Umbilical cord (tissue), 2 donors: ENCODE data around the gene HSD17B13. TPM values are rescaled to one million over a fixed set of nuclear protein-coding genes. Genes with fewer than 3 reads are reported as not detected.
"Not testable (repeated sequence)": the region's sequence is repeated elsewhere in the genome, so short reads cannot be mapped to it uniquely, and the experiment has no call there.

Experiments
- DNase-seq: peaks from one replicate; pipeline ENCODE4 v3.0.0-alpha.2; 2015; ENCODE audit warnings: low spot score
- total RNA-seq: library from RNA; depleted of rRNA; stranded (reverse); fragments of >200 nt; gene quantifications from one replicate; pipeline ENCODE4 v1.2.3, GENCODE V29; 2014; ENCODE audit warnings: low replicate concordance; ENCODE audit not compliant: insufficient read depth

The HSD17B13 gene
- total RNA-seq, result 1.9 TPM

- DNase-seq, result no peak
Measured at GRCh38 chr4:87322754-87323153, at the start of gene HSD17B13. Gene HSD17B13, minus strand, starts transcription at chr4:87322882. Its CDS starts 41 bp downstream, at chr4:87322841.

GRCh38 chr4:87370068-87370467, 47.4 kb upstream of the HSD17B13 start:
- DNase-seq, result no peak

GRCh38 chr4:87366521-87367162, 44.0 kb upstream of the HSD17B13 start:
- no peak for DNase-seq

- no peak for DNase-seq
Measured at GRCh38 chr4:87365348-87365747, 42.7 kb upstream of the HSD17B13 start.

GRCh38 chr4:87363552-87363951, 40.9 kb upstream of the HSD17B13 start:
- DNase-seq, result no peak

GRCh38 chr4:87360338-87360935, 37.8 kb upstream of the HSD17B13 start:
- DNase-seq, result no peak

GRCh38 chr4:87359258-87359657, 36.6 kb upstream of the HSD17B13 start:
- DNase-seq, result no peak

- DNase-seq, result no peak
Measured at GRCh38 chr4:87356832-87357526, 34.3 kb upstream of the HSD17B13 start.

GRCh38 chr4:87354168-87355102, 31.8 kb upstream of the HSD17B13 start:
- no peak for DNase-seq

GRCh38 chr4:87353592-87353991, 30.9 kb upstream of the HSD17B13 start:
- no peak for DNase-seq

GRCh38 chr4:87345139-87345538, 22.5 kb upstream of the HSD17B13 start:
- no peak for DNase-seq

- DNase-seq, result no peak
Measured at GRCh38 chr4:87342872-87343271, 20.2 kb upstream of the HSD17B13 start.

GRCh38 chr4:87341954-87342635, 19.4 kb upstream of the HSD17B13 start:
- DNase-seq, result not testable (repeated sequence)

- no peak for DNase-seq
Measured at GRCh38 chr4:87339440-87339839, 16.8 kb upstream of the HSD17B13 start.

- no peak for DNase-seq
Measured at GRCh38 chr4:87337361-87337760, 14.7 kb upstream of the HSD17B13 start.

GRCh38 chr4:87333267-87333666, 10.6 kb upstream of the HSD17B13 start:
- DNase-seq, result no peak

GRCh38 chr4:87330761-87331160, 8.1 kb upstream of the HSD17B13 start:
- no peak for DNase-seq

GRCh38 chr4:87327136-87327535, 4.5 kb upstream of the HSD17B13 start:
- no peak for DNase-seq

- DNase-seq, result no peak
Measured at GRCh38 chr4:87326460-87326859, 3.8 kb upstream of the HSD17B13 start.

GRCh38 chr4:87321888-87322287, 794 bp downstream of the HSD17B13 start:
- no peak for DNase-seq

- DNase-seq, result no peak
Measured at GRCh38 chr4:87317527-87317926, 5.2 kb downstream of the HSD17B13 start.
